HTR-8/SVneo (cell line): ENCODE results near the gene ZCRB1.
"Not testable (repeated sequence)": the region's sequence is repeated elsewhere in the genome, so short reads cannot be mapped to it uniquely, and the experiment has no call there.

ENCODE experiments used
- DNase-seq: peaks from one replicate; pipeline ENCODE4 v3.0.0; 2011; ENCODE audit warnings: low spot score, mixed read lengths; ENCODE audit not compliant: insufficient read length
- FAIRE-seq: peaks from 2 replicates; lab custom pipeline; 2011; peaks lifted over from hg19 to GRCh38; lab: Jason Lieb, UNC

Gene ZCRB1, protein sequence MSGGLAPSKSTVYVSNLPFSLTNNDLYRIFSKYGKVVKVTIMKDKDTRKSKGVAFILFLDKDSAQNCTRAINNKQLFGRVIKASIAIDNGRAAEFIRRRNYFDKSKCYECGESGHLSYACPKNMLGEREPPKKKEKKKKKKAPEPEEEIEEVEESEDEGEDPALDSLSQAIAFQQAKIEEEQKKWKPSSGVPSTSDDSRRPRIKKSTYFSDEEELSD

GRCh38 chr12:42325653-42326474 is at the start of gene ZCRB1, which contains the start of gene PPHLN1:
Gene ZCRB1, minus strand, starts transcription at chr12:42326094. Its CDS starts 1,992 bp downstream, at chr12:42324102.
Gene PPHLN1, plus strand, starts transcription at chr12:42326167. Its CDS starts 9,736 bp downstream, at chr12:42335903.
- FAIRE-seq (peak; percentile 31), DNase-seq (peak; percentile 74)

- DNase-seq = no peak
- no peak for FAIRE-seq
Observed at GRCh38 chr12:42373669-42374068, 47.8 kb upstream of the ZCRB1 start.

- no peak for FAIRE-seq
- peak; percentile 46 for DNase-seq
Observed at GRCh38 chr12:42372154-42372791, 46.4 kb upstream of the ZCRB1 start.

DNA sequence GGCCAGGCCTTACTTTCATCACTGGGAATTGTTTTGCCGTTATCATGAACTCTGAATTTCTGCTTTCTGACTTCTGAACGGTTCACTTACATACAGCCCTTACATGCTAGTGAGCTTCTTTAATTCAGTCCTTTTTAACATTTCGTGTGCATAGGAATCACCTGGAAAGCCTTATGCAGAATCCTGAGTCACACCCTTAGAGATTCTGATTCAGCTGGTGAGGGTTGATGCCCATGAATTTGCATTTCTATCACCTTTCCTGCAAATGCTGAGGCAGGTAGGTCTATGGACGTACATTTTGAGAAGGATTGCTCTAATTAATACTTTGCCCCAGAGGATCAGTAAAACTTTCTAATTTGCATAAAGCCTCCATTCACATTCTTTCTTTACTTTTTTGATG is 44.1 kb upstream of the ZCRB1 start:
- DNase-seq (no peak), FAIRE-seq (no peak)

DNA sequence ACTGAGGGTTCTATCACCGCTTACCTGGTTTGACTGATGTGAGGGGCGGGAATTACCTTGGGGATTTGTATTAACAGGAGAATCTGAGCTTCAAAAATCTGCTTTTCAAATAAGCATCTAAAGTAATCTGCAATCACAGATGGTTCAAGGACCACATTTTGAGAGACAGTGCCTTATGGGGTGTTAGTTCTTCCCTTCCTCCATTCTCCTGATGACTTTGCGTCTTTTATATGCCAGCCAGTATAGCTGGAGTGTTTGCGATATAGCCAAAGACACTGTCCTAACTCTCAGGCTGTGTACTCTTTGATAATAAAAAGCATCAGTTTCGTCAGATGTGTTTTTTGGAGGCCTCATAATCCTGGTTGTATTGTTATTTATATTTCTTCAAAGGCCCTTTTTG is 39.6 kb upstream of the ZCRB1 start:
- no peak for DNase-seq
- no peak for FAIRE-seq

DNA sequence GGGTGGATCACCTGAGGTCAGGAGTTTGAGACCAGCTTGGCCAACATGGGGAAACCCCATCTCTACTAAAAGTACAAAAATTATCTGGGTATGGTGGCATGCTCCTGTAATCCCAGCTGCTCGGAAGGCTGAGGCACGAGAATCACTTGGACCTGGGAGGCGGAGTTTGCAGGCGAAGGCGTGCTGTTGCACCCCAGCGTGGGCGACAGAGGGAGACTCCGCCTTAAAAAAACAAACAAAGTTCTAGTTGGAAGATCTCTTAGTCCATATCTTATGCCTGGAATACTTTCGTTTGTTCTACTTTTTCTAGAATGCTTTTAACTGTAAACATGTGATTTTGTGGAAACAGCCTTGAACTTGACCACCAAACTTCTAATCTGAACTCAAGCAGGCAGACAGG is 38.8 kb upstream of the ZCRB1 start:
- FAIRE-seq (no peak), DNase-seq (no peak)

- DNase-seq (no peak), FAIRE-seq (no peak)
Observed at GRCh38 chr12:42362647-42363260, 36.9 kb upstream of the ZCRB1 start.

DNA sequence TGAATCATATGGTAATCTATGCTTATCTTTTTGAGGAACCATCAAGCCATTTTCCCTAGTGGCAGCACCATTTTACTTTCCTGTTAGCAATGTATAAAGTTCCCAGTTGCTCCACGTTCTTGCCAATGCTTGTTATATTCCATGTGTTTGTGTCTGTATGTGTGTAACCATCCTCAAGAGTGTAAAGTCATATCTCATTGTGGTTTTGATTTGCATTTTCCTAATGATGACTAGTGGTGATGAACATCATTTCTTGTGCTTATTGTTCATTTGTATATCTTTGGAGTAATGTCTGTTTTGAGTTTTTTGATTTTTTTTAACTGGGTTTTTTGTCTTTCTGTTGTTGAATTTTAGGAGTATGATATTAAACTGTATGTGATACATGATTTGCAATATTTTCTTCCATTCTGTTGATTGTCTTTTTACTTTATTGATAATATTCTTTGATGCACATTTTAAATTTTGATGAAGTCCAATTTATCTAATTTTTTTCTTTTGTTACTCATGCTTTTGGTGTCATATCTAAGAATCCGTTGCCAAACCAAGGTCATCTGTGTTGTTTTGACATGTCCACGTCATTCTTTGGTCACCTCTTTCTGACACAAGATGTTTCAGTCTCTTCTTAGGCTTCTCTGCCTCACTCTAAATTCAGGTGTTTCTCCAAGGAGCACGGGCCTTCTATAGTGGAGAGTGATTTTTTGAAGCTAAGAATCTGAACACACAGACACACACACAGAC is 36.2 kb upstream of the ZCRB1 start:
- no peak for DNase-seq
- no peak for FAIRE-seq

GRCh38 chr12:42360747-42361403 is 35.0 kb upstream of the ZCRB1 start:
- DNase-seq = no peak
- FAIRE-seq = no peak

DNA sequence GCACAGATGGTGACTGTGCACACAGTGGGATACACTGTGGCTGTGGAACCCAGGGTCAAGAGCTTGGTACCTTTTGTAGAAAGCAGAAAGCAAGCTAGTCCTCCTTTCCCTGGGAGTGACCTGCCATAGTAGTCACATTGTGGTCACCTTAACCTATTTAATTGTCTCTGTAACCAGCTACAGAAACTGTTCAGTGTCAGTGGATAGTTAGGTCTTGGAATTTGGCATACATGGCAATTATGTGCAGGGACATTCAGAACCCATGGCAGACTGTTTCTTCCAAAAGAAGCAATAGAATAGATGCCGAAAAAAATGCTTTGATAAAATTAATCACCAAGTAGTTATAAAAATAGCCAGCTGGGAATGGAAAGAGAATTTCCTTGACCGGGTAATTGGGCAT is 30.4 kb upstream of the ZCRB1 start:
- DNase-seq = no peak
- no peak for FAIRE-seq

GRCh38 chr12:42350021-42350407 is 24.1 kb upstream of the ZCRB1 start:
- FAIRE-seq, DNase-seq: not testable (repeated sequence)

GRCh38 chr12:42349119-42350020 is 23.5 kb upstream of the ZCRB1 start:
- FAIRE-seq, DNase-seq: not testable (repeated sequence)

GRCh38 chr12:42346403-42347002 is 20.6 kb upstream of the ZCRB1 start:
- no peak for FAIRE-seq

DNA sequence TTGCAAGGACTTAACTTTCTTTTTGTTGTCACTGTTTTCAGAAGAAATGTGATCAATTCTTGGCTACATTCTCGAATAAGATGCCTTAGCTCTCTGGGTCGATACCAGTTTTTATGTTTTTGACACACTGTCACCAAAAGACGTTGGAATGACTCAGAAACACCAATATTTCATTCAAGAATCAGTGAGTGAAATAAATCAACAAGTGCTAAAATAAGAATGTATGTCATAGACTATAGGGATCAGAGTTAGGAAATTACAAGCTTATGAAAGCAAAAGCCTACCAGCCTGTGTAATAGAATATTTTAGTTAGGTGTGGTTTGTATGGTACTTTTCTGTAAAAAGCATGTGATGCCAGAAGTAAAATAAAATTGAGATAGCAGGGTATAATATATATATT is 17.8 kb upstream of the ZCRB1 start:
- no peak for FAIRE-seq
- no peak for DNase-seq

More at GRCh38 chr12:42346403-42347002, 20.6 kb upstream of the ZCRB1 start:
- no peak for DNase-seq

DNA sequence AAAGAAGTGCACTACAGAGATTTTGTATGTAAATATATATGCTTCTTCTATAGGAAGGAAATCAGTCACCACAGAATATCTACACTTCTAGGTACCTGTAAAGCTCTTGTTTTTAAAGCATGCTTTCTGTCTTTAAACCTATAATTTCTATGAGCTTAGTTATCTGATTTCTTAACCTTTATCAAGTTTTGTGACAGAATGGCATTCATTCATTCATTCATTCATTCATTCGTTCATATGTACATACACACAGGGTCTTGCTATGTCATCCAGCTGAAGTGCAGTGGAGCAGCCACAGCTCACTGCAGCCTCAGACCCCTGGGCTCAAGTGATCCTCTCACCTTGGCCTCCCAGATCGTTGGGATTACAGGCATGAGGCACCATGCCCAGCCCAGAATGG is 16.1 kb upstream of the ZCRB1 start:
- DNase-seq (no peak), FAIRE-seq (no peak)

DNA sequence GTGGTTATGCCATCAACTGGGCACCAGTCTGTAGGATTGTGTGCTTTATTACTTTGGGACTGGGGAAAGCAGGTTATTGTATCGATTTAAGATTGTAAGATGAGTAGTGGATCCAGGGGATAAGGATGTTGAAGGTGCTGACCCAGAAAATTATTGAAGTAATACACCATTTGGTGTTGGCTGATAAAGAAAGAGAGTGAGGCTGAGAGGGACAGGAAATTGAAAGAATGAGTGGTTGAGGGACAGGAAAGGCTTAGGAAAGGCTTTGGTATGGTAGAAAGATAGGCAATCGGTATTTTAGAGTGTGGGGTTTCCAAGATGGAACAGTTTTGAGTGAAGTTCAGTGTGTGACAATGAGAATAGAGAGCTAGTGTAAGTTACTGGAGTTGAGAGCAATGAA is 12.4 kb upstream of the ZCRB1 start:
- no peak for FAIRE-seq
- no peak for DNase-seq

DNA sequence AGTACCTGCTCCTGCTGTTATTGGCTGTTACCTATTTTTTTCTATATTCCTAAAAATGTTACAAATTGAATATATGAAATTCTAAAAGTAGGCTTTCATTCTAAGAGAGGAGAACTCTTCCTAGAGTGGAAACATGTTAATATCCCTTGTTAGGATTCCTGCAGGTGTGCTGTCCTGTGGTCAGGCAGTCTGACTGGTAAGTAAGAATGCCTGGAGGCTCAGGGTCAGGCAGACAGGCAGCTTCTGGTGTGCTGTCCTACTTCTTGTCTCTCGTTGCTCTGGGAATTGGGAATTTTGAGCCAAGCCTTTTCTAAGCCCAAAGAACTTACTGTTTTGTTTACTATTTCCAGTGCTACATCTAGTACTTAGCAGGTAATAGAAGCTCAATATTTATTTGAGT is 10.4 kb upstream of the ZCRB1 start:
- DNase-seq = no peak
- FAIRE-seq = no peak
